Epithelial cell of proximal tubule (primary cell): Measurements from ENCODE around the gene MLKL. TPM values are rescaled to one million over a fixed set of nuclear protein-coding genes. Genes with fewer than 3 reads are reported as not detected.

Source experiments
- DNase-seq: peaks from one replicate; pipeline ENCODE4 v3.0.0-alpha.2; 2011; ENCODE audit warnings: low read depth
- H3K4me3 ChIP-seq: 2 replicates; pipeline ENCODE4 v1.5.1; 2011; ENCODE audit warnings: low read depth, mild to moderate bottlenecking, low read length
- CTCF ChIP-seq: conservative IDR thresholded peaks from 2 replicates; pipeline ENCODE4 v1.5.1; 2012; ENCODE audit warnings: low read depth, mild to moderate bottlenecking, low read length
- total RNA-seq: library from RNA; depleted of rRNA; stranded (reverse); fragments of >200 nt; gene quantifications from 2 replicates; pipeline ENCODE4 v1.2.3, GENCODE V29; 2015

Gene MLKL
- total RNA-seq, 1 donor from 2014 or later, result 16.9 TPM

- no peak overlapping the region for H3K4me3 ChIP-seq
- DNase-seq, result no peak
- no peak for TF ChIP-seq CTCF
Observed at GRCh38 chr16:74734361-74735161, 33.9 kb upstream of the MLKL start.

DNA sequence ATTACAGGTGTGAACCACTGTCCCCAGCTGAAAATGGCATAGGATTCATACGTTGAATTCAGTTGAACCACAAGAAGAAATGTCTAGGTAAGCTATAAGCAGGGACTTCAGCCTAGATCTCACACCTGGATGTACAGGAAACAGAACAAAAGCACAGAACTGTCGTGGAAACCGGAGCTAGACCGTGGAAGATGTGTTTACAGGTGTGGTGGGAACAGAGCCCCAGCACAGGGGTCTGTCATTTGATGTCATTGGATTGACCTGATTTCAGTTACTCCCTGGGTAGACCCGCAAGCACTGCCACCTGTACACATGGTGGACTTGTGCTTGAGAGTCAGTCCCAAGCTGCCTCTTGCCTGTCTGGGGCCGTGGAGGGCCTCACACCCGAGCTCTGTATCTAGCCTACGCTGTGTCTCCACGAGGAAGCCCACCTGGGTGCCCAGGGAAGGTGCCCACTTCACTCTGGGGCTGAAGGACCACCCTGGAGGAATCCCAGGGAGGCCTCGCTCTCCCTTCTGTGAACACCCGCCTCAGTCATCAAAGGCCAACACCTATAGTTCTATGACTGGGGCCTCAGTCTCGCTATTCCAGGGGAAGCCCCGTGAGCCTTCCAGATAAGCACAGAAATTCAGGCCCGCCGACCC, 32.2 kb upstream of the MLKL start:
- no peak for TF ChIP-seq CTCF
- no peak for DNase-seq
- no peak overlapping the region for H3K4me3 ChIP-seq

DNA sequence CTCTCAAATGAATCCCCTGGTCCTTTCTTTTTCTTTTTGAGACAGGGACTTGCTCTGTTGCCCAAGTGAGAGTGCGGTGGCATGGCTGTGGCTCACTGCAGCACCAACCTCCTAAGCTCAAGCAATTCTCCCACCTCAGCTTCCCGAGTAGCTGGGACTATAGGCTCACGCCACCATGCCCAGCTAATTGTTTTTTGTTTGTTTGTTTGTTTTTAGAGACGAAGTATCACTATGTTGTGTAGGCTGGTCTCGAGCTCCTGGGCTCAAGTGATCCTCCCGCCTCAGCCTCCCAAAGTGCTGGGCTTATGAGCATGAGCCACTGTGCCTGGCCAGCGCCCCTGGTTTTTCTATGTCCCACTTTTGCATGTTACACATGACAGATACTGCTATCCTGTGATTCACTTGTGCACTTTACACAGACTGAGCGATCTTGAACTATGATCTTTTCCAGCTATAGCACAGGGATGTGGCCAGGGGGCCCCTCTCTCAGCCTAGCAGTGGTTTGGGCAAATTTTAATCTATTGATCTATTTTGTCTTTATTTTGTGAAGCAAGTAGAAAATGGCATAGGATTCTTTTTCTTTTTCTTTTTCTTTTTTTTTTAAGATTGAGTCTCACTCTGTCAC, 31.3 kb upstream of the MLKL start:
- no peak overlapping the region for H3K4me3 ChIP-seq
- DNase-seq, result no peak
- TF ChIP-seq CTCF, result no peak

- TF ChIP-seq CTCF, result no peak
- DNase-seq, result no peak
- H3K4me3 ChIP-seq, result no peak overlapping the region
Observed at GRCh38 chr16:74729783-74730683, 29.4 kb upstream of the MLKL start.

GRCh38 chr16:74727903-74728302, 27.2 kb upstream of the MLKL start:
- no peak overlapping the region for H3K4me3 ChIP-seq
- no peak for TF ChIP-seq CTCF
- DNase-seq, result no peak

GRCh38 chr16:74726716-74727115, 26.1 kb upstream of the MLKL start:
- TF ChIP-seq CTCF, result peak; percentile 62
- no peak for DNase-seq

More at GRCh38 chr16:74726716-74727115, 26.1 kb upstream of the MLKL start:
- H3K4me3 ChIP-seq, result no peak overlapping the region
